Measurements from ENCODE around the gene TMPRSS11F.

Gene TMPRSS11F

GRCh38 chr4:68077737-68078136, 51.9 kb downstream of the TMPRSS11F start:
- FAIRE-seq (no peak), DNase-seq (ENCODE audit: low spot score) (no peak)

GRCh38 chr4:68077301-68077700, 52.4 kb downstream of the TMPRSS11F start:
- no peak for FAIRE-seq

GRCh38 chr4:68076194-68076593, 53.5 kb downstream of the TMPRSS11F start:
- DNase-seq (ENCODE audit: low spot score) (no peak), FAIRE-seq (no peak)

More at GRCh38 chr4:68077301-68077700, 52.4 kb downstream of the TMPRSS11F start:
- DNase-seq (ENCODE audit: low spot score): no peak

GRCh38 chr4:68074397-68074796, 55.3 kb downstream of the TMPRSS11F start:
- FAIRE-seq: no peak
- DNase-seq (ENCODE audit: low spot score): no peak

DNA sequence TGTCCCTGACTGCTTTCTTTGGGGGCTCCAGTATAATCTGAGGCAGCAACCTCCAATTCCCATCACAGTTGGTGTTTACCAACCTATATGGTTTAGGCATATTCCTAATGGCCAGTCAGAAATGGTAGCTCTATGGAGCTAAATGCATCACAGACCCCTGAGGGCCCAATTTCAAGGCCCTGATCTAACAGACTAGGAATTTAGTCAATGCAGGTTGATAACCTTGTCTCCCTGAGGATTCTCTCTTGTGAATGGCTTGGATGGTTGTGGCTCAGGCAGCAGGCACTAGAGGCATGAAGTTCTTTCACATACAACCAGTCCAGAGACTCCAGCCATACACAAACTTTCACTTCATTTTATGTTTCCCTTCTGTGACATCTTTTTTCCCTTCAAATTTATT, 59.4 kb downstream of the TMPRSS11F start:
- DNase-seq (ENCODE audit: low spot score) (no peak), FAIRE-seq (no peak)

GRCh38 chr4:68062501-68062900, 67.2 kb downstream of the TMPRSS11F start:
- FAIRE-seq (no peak), DNase-seq (ENCODE audit: low spot score) (no peak)

DNA sequence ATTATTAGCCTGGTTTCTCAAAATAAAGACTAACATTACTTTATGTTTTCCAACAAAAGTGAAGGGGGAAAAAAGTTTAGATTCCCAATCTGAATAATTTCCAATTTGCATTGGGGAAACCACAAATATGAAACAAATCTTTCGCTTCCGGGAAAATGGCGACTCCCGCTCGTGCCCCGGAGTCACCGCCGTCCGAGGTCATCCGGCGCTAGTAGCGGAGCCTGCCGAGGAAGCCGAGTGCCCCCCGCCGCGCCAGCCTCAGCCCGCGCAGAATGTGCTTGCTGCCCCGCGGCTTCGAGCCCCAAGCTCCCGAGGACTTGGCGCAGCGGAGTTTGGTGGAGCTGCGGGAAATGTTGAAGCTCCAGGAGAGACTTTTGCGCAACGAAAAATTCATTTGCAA, 91.4 kb downstream of the TMPRSS11F start:
- DNase-seq (ENCODE audit: low spot score) (no peak), FAIRE-seq (no peak)

- FAIRE-seq (peak; percentile 85), DNase-seq (ENCODE audit: low spot score) (peak; percentile 67)
Observed at GRCh38 chr4:68021185-68021584, 108.5 kb downstream of the TMPRSS11F start.

DNA sequence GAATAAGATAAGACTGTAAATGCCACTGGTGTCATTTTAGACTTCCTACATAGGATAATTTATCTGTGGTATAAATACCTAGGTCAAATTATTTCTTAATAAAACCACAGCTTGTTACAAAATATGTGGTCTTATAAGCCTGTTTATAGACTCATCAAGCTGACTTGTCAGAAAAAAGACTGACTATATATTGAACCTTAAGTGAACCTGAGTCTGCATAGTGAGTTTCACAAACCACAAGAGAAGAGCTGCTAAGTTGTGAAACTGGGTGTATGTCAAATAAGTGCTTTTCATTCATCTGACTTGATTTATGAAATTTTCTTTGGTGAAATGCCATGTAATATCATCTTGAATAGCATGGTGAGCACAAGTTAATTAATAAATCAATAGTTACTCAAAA, 118.0 kb downstream of the TMPRSS11F start:
- DNase-seq (ENCODE audit: low spot score) (no peak), FAIRE-seq (no peak)

Measured in RCC 7860 (cell line).